Measurements from ENCODE around the gene KRT73. TPM values are rescaled to one million over a fixed set of nuclear protein-coding genes. Genes with fewer than 3 reads are reported as not detected.
A peak's percentile ranks its signal among the peaks of the same experiment; 100 is the strongest.

Gene KRT73
- total RNA-seq, 6 donors from 2014 or later, result 0.15 to 0.55 TPM; not detected in 4

GRCh38 chr12:52659395-52659794 is 41.0 kb upstream of the KRT73 start:
- no peak for TF ChIP-seq EP300 (IDR thresholded peaks at IDR 0.05)
- no peak for TF ChIP-seq POLR2AphosphoS5 (IDR thresholded peaks at IDR 0.05)
- no peak for TF ChIP-seq CTCF (IDR thresholded peaks at IDR 0.05)
- TF ChIP-seq POLR2A (IDR thresholded peaks at IDR 0.05), result no peak

GRCh38 chr12:52658196-52658595 is 39.8 kb upstream of the KRT73 start:
- H3K9me3 ChIP-seq, result no peaks in the 10 kb centered on the region
- no peak for DNase-seq
- TF ChIP-seq CTCF (IDR thresholded peaks at IDR 0.05) (no peak), POLR2A (IDR thresholded peaks at IDR 0.05) (no peak), EP300 (IDR thresholded peaks at IDR 0.05) (no peak), POLR2AphosphoS5 (IDR thresholded peaks at IDR 0.05) (no peak)
- H3K27ac ChIP-seq, result no peak overlapping the region
- ATAC-seq (ENCODE audit: low FRiP score in 2 of 2), result no peak
- H3K36me3 ChIP-seq, result no peaks in the 10 kb centered on the region
- no peak overlapping the region for H3K4me3 ChIP-seq
- WGBS, 2 donors, result 57 to 68% methylated on average over 3 to 4 of the region's 4 CpGs
- H3K4me1 ChIP-seq, result no peaks in the 10 kb centered on the region
- no peaks in the 10 kb centered on the region for H3K27me3 ChIP-seq

More at GRCh38 chr12:52659395-52659794, 41.0 kb upstream of the KRT73 start:
- ATAC-seq (ENCODE audit: low FRiP score in 2 of 2) (no peak), DNase-seq (no peak)
- H3K27me3 ChIP-seq, result no peaks in the 10 kb centered on the region
- H3K4me1 ChIP-seq, result no peaks in the 10 kb centered on the region
- no peak overlapping the region for H3K27ac ChIP-seq
- H3K4me3 ChIP-seq, result no peak overlapping the region
- WGBS, 2 donors, result 81 to 83% methylated on average over 7 of the region's 7 CpGs
- no peaks in the 10 kb centered on the region for H3K36me3 ChIP-seq
- H3K9me3 ChIP-seq, result no peaks in the 10 kb centered on the region

DNA sequence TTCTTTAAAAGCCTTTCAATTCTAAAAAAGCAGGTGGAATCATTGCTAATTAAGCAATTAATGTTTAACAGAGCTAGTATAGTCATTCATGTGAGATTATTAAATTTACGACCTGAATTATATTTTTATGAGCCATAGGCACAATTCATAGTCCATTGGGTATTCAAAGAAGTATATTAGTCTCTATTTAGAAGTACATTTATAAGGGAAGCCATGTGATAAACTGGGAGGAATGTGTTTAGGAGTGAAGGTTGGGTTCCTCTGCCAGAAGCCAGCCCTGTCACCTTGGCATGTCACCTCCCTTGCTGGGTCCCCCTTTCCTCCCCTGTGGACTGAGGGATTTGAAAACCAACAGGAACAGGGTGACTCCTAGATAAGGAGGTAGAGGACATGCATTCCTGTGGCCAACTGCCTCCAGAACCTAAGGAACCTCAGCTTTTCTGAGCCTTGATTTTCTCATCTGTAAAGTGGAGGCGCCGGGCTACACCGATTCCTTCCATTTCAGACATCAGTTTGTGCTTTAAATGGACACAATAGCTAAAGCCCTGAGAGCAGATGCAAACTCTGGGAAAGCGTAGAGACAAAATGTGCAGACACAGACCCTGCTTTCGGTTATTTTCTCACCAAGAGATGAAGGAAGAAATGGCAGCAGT is 39.0 kb upstream of the KRT73 start:
- ATAC-seq (ENCODE audit: low FRiP score in 2 of 2), result no peak
- Histone ChIP-seq H3K36me3 (no peaks in the 10 kb centered on the region), H3K27me3 (no peaks in the 10 kb centered on the region), H3K27ac (no peak overlapping the region), H3K4me1 (no peaks in the 10 kb centered on the region), H3K4me3 (no peak overlapping the region), H3K9me3 (no peaks in the 10 kb centered on the region)
- 77 to 84% methylated on average over 6 of the region's 6 CpGs for whole genome bisulfite sequencing, 2 donors
- DNase-seq, result no peak
- TF ChIP-seq POLR2A (IDR thresholded peaks at IDR 0.05), result no peak
- TF ChIP-seq POLR2AphosphoS5 (IDR thresholded peaks at IDR 0.05), result no peak
- no peak for TF ChIP-seq EP300 (IDR thresholded peaks at IDR 0.05)
- no peak for TF ChIP-seq CTCF (IDR thresholded peaks at IDR 0.05)

- H3K9me3 ChIP-seq, result no peaks in the 10 kb centered on the region
- no peak for DNase-seq
- no peak overlapping the region for H3K27ac ChIP-seq
- H3K4me3 ChIP-seq, result no peak overlapping the region
- no peak for ATAC-seq (ENCODE audit: low FRiP score in 2 of 2)
- no peaks in the 10 kb centered on the region for H3K4me1 ChIP-seq
- no peaks in the 10 kb centered on the region for H3K36me3 ChIP-seq
- 69 to 88% methylated on average over 4 of the region's 4 CpGs for WGBS, 2 donors
- no peaks in the 10 kb centered on the region for H3K27me3 ChIP-seq
- TF ChIP-seq POLR2AphosphoS5 (IDR thresholded peaks at IDR 0.05) (no peak), EP300 (IDR thresholded peaks at IDR 0.05) (no peak), POLR2A (IDR thresholded peaks at IDR 0.05) (no peak), CTCF (IDR thresholded peaks at IDR 0.05) (no peak)
These were observed 38.3 kb upstream of the KRT73 start for GRCh38 chr12:52656616-52657015.

DNA sequence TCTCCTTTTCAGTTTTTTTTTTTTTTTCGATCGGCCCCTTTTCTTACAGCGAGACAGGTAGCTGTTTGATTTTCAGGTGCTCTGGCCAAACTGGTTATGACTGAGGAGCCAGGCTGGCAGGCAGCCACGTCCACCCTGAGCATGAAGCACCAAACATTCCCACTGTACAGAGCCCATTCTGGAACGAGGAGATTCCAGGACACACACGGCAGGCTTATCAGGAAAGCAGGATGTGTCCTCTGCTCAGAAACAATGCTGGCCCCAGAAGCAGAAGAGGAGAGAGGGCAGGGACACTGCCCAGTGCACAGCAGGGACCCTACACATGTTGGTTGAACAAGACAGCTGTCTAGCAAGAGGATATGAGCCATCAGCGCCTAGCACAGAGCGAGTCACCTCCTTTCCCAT is 37.4 kb upstream of the KRT73 start:
- Histone ChIP-seq H3K36me3 (no peaks in the 10 kb centered on the region), H3K9me3 (no peaks in the 10 kb centered on the region), H3K4me1 (no peaks in the 10 kb centered on the region), H3K4me3 (no peak overlapping the region), H3K27ac (no peak overlapping the region), H3K27me3 (no peaks in the 10 kb centered on the region)
- 38 to 58% methylated on average over 6 to 8 of the region's 8 CpGs for WGBS, 2 donors
- DNase-seq (peak in 1 of 2 donors; percentile 35), ATAC-seq (ENCODE audit: low FRiP score in 2 of 2) (peak; percentile 28 to 51)
- TF ChIP-seq POLR2A (IDR thresholded peaks at IDR 0.05) (no peak), EP300 (IDR thresholded peaks at IDR 0.05) (no peak), CTCF (IDR thresholded peaks at IDR 0.05) (no peak), POLR2AphosphoS5 (IDR thresholded peaks at IDR 0.05) (no peak)
